Measurements from ENCODE around the gene LIN7A. TPM values are rescaled to one million over a fixed set of nuclear protein-coding genes. Genes with fewer than 3 reads are reported as not detected.

Gene LIN7A
- total and polyA plus RNA-seq, 2 of the 4 experiments (the other 2 are of a cell fraction) = 10.8 to 24.7 TPM

Small RNA genes lying within 50 kb of the gene (microRNA-seq; reads per million reads assigned to microRNA genes)
- gene MIR617 (ENCODE audit: insufficient read depth in 1 of 2, insufficient read length in 1 of 2, unreplicated experiment in 1 of 2) = 0 reads per million in 2 experiments
- gene MIR618 (ENCODE audit: insufficient read depth in 1 of 2, insufficient read length in 1 of 2, unreplicated experiment in 1 of 2) = 0 to 0.37 reads per million in 2 experiments

Small RNA genes lying within 50 kb of the gene (small RNA-seq; reads per million reads assigned to genes)
- gene MIR617 = 0 reads per million in 5 experiments
- gene MIR618 = 0 to 0.33 (median 0) reads per million in 5 experiments

Other genes with a start within 250 kb of the LIN7A start
- not detected in 2 replicates for gene MYF6, start 230.3 kb downstream of the LIN7A start, total RNA-seq (2012; rRNA removed)
- not detected in 2 replicates for gene MYF6, start 230.3 kb downstream of the LIN7A start, polyA plus RNA-seq (2012; rRNA removed)
- not detected in 2 replicates for gene MYF5, start 221.0 kb downstream of the LIN7A start, total RNA-seq (2012; rRNA removed)
- gene MYF5, start 221.0 kb downstream of the LIN7A start, polyA plus RNA-seq (2012; rRNA removed) = not detected in 2 replicates
- gene ACSS3, start 140.1 kb upstream of the LIN7A start, total RNA-seq (2012; rRNA removed) = 1.4 and 2.0 TPM in 2 replicates
- 0.47 and 0.84 TPM in 2 replicates for gene ACSS3, start 140.1 kb upstream of the LIN7A start, polyA plus RNA-seq (2012; rRNA removed)

Measured in IMR-90 (cell line).